HG03520 (cell line): Measurements from ENCODE around the gene HSPB9.
"Not testable (repeated sequence)": the region's sequence is repeated elsewhere in the genome, so short reads cannot be mapped to it uniquely, and the experiment has no call there.

ENCODE experiments used
- ATAC-seq: cut with Tn5 transposase; IDR thresholded peaks from one replicate; pipeline ENCODE4 v1.9.1; 2021; ENCODE audit warnings: mild to moderate bottlenecking, moderate library complexity; ENCODE audit not compliant: unreplicated experiment

Gene HSPB9

GRCh38 chr17:42118545-42118944, 4.1 kb upstream of the HSPB9 start:
- ATAC-seq = no peak

- ATAC-seq = no peak
Measured at GRCh38 chr17:42119301-42119700, 3.3 kb upstream of the HSPB9 start.

GRCh38 chr17:42120161-42120769, 2.3 kb upstream of the HSPB9 start:
- ATAC-seq = no peak

DNA sequence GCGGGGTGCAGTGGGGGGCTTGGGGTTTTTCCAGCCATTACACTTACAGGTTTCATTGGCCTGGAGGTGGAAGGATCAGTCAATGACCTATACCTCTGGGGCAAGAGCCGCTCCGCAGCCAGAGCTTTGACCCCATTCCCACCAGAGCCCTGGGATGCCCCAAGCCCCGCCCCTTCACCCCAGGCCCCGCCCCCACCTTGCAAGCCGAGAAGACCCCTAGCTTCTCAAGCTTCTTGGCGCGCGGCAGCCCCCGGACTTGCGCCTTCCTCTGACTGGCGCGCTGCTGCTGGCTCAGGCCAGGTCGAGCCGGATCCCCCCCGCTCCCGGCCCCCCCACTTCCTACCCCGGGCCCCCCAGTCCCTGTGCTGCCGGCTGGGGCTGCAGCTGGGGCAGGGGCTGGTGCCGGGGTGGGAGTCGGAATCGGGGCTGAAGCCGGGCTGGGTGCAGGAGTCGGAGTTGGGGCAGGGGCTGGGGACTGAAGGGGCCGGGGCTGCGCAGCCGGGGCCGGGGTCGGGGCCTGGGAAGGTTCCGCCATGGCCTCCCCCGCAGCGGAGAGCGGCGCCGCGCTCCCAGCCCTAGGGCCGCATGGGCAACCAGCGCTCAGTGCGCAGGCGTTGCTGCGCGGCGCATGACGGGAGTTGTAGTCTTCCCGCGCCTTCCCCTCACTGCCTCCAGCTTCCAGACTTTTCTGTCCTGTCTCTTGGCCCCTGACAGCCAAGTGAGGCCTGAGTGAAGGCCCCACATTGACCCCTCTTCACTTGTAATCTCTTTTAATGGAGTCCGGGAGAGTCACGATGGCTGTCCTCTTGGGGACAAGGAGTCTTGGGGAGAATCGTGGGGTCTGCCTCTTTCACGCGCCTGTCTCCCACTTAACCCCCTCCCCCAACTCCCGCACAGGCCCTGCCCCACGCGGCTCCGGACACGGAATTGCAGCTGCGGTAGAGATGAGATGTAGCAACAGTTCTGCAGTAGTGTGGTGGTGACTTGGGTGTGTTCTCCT, 1.5 kb upstream of the HSPB9 start, which contains the start of gene KAT2A:
TSS of gene KAT2A (minus strand) at position 598 of the 1,000 bp plus-strand sequence. CDS start at position 535, 63 bp downstream.
- no peak for ATAC-seq

DNA sequence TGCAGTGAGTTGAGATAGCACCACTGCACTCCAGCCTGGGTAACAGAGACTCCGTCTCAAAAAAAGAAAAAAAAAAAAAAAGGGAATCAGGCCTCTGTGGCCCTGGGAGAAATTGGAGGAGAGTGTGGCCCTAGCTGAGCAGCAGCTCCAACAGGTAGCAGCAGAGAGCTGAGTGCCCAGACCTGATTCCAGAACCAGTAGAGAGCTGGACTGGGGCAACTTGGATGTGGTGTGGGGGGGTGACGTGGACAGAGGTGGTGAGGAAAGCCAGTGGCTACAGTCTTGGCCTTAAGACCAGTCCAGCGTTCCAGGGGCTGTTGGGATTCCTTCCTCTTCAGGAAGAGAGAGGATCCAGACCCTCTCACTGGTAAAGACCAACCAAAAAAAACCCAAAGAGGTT, 1.7 kb downstream of the HSPB9 start:
- no peak for ATAC-seq

- no peak for ATAC-seq
Measured at GRCh38 chr17:42125565-42125964, 3.0 kb downstream of the HSPB9 start.

GRCh38 chr17:42126836-42127235, 4.2 kb downstream of the HSPB9 start:
- ATAC-seq = no peak

DNA sequence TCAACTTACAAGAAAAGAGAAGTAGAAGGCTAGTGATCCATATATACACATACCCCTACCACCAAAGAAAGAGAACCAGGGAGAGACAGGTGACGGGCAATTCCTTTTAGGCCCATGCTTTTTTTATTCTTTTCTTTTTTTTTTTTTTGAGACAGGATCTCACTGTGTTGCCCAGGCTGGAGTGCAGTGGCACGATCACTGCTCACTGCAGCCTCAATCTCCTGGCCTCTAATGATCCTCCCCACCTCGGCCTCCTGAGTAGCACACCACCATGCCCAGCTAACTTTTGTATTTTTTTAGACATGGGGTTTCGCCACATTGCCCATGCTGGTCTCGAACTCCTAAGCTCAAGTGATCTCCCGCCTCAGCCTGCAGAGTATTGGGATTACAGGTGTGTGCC, 4.8 kb downstream of the HSPB9 start:
- no peak for ATAC-seq

GRCh38 chr17:42129109-42129837, 6.7 kb downstream of the HSPB9 start:
- ATAC-seq = no peak

GRCh38 chr17:42130310-42130936, 7.8 kb downstream of the HSPB9 start:
- ATAC-seq = no peak

DNA sequence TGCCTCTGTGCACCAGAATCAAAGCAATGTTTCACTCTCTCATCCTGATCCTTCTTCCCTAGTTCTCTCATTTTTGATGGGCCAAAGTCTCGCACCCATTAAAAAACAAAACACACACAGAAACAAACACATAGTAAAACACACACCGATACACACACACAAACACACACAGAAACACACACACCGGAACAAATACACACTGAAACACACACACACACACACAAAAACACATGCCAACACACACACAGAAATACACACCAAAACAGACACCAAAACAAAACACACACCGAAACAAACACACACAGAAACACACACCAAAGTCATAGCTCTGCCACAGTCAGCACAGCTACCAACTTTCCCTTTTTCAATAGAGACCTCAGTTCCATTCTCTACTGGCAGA, 8.6 kb downstream of the HSPB9 start:
- ATAC-seq = no peak

DNA sequence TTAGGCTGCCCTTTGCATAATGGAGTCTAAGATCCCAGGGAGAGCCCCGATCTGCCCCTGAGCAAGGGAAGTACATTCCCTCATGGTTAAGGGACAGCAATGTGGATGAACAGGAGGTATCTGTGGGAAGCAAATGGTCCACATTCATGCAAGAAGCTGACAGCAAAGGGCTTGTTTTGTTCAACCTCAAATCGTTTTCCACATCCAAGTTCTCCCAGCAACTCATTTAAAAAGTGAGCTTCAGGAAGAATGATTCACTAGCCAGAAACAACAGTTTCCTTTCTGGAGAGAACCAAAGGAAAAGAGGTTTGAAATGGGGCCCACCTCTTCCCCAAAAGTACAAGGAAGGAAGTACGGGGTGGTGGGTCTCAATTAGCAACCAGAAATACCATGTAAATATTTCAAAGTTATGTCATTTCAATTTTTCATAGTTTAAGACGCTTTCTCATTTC, 9.4 kb downstream of the HSPB9 start:
- no peak for ATAC-seq

DNA sequence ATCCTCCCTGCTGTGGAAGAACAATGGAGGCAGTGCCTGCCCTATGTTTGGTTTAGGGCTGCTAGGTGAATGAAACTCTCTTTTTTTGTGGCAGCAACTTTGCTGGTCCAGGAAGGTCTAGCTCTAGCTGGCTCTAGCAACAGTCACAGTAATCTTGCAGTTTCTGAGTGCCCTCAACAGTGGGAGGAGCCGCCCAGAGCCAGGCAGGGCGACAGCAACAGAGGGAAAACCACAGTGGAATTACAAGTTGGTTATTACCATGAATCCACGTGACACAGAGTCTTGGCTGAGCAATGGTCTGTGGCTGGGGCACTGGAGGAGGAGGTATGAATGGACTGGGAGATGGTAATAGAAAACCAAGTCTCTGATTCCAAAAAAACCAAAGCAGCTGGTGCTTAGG, 10.3 kb downstream of the HSPB9 start:
- no peak for ATAC-seq

DNA sequence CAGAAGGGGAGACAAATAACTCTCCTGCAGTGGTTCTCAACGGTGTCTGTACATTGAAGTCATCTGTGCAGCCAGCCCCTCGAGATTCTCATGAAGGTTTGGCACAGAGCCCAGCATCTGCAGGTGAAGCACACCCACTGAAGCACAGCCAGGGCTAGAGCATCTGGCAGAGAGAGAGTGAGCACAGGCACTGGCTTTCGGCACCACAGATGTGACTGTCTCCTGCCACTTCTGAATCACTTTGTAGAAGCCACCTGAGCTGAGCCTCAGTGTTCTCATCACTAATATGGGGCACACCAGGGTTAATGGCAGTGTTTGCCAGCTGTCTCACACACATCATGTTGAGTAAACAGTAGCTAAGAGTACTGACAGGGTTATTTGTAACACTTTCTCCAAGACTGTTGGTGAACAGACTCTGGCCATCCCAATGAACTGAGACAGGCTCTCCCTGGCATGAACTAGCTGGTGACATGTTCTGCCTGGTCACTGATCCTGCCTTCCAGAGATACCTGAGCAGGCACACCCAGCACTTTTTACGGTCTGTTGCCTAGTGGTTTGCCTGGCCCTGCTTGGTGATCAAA, 10.9 kb downstream of the HSPB9 start:
- ATAC-seq = no peak

DNA sequence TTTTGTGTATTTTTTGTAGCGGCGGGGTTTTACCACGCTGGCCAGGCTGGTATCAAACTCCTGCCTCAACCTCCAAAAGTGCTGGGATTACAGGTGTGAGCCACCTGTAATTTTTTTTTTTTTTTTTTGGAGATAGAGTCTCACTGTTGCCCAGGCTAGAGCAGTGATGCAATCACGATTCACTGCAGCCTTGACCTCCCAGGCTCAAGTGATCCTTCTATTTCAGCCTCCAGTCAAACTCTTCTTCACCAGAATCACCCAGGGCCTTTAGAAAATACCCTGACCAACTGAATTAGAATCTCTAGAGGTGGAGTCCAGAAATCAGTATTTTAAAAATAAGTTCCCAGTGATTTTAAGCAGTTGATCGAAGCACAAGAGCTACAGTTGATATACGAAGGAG, 12.5 kb downstream of the HSPB9 start:
- no peak for ATAC-seq

DNA sequence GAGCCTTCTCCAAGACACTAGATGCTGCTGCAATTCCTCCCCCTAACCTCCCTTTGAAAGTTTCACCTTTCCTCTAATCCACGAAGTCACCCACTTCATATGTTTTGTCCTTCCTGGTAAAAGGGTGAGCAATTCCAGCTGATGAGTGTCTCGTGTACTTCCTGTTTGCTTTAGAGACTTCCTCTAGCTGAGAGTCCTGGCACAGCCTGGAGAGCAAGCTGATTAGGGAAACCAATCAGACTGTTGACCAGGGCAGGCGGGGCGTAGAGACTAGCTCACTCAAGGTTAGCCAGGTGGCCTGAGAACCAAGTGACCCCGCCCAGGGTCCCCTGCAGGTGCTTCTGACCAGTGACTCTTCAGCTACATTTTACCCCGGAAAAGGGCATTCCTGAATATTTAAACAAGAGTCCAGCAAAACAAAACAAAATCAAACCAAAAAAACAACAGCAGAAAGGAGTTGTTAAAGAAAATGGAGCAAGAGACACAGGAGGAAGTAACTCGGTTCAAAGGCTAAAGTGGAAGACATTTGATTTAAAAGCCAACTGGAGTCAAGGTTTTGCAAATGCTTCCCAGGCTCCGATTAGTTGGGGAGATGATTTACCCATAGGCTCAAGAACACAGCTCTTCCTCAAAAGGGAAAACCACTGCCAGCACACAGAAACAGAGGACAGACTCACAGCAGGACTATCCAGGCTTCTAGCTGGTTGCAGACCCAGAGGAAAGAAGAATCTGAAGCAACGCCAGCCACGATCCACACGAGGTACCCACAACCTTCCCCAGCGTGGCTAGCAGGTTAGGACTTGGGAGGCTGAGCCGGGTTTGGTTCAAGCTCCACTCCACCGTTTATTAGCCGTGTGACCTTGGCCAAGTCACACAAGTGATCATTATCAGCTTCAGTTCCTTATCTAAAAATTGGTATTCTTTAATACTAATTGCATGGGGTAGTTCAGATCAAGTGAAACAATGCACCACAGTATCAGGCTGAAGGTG, 13.4 kb downstream of the HSPB9 start:
- no peak for ATAC-seq

GRCh38 chr17:42136654-42137051, 14.0 kb downstream of the HSPB9 start:
- ATAC-seq = no peak

DNA sequence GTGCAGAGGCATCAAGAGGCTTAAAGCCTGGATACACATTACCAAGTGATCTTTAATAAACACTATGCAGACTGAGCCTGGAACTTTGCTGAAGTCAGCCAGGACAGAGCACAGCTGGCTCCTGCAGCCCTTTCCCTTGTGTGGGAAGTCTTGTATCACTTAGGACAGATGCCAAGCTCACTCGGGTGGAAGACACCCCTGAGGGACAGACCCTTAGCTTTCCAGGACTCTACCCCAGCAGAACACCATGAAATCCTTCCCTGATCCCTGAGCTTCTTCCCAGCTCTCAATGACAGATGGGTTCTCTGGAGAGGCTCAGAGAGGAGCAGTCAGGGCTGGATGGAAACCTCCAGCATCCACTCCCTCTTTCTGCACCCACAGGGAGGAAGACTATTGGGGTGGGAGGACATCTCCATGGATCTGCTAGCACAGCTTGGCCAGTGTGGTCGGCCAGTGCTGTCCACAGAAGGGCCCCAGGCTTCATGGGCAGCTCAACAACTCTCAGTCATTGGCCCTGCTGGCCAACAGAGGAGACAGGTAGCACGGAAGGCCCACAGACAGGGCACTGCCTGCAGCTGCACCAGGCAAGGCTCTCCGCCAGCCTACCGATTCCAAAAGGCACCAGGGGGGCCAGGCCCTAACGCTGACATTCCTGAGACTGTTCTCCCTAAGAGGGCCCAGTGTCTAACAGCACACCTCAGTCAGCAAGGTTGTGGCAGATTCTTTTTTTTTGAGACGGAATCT, 16.3 kb downstream of the HSPB9 start:
- no peak for ATAC-seq

GRCh38 chr17:42140690-42141089, 18.1 kb downstream of the HSPB9 start:
- ATAC-seq = not testable (repeated sequence)
